Prostate gland (tissue), 2 donors: ENCODE measurements around the gene PHLPP1.

ENCODE experiments used
- CTCF ChIP-seq, 4 experiments: fragments of 200-600 bp in 2 of 4; fragments of 450-650 bp in 2 of 4; sonication (generic) in 2 of 4; IDR thresholded peaks; 1 replicate in 3 of 4; 2 replicates in 1 of 4; pipeline ENCODE4 v1.5.1; 2016 to 2019; ENCODE audit warnings: antibody characterized with exemption in 4 of 4, mild to moderate bottlenecking in 2 of 4, moderate library complexity in 2 of 4
- POLR2AphosphoS5 ChIP-seq: sonication (generic); formaldehyde crosslinking; IDR thresholded peaks from one replicate; pipeline ENCODE4 v1.6.1; 2017; ENCODE audit warnings: antibody characterized with exemption

DNA sequence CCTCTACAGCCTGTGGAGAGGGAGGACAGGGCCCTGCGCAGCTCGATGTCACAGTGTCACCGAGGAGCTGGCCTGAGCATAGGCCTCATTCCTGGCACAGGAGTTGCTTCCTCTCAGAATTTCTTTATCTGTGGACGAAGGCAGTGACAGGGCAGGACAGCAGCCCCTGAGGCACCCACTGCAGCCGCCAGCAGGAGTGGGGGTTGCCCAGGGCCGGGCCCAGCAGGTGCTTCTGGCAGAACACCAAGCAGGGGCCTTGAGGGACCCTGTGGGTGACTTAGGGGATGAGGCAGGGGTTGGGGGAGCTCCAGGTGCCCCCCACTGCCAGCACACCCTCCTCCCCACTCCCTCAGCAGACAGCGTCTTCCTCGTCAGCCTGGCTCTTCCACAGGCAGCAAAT, 290.0 kb downstream of the PHLPP1 start:
- TF ChIP-seq CTCF (IDR thresholded peaks at IDR 0.05) (no peak), POLR2AphosphoS5 (no peak)
